ENCODE measurements around the gene SMAD3. TPM values are rescaled to one million over a fixed set of nuclear protein-coding genes. Genes with fewer than 3 reads are reported as not detected.

Gene SMAD3
- total RNA-seq, 2 experiments from 2014 or later, result 74.1 to 75.9 TPM

DNA sequence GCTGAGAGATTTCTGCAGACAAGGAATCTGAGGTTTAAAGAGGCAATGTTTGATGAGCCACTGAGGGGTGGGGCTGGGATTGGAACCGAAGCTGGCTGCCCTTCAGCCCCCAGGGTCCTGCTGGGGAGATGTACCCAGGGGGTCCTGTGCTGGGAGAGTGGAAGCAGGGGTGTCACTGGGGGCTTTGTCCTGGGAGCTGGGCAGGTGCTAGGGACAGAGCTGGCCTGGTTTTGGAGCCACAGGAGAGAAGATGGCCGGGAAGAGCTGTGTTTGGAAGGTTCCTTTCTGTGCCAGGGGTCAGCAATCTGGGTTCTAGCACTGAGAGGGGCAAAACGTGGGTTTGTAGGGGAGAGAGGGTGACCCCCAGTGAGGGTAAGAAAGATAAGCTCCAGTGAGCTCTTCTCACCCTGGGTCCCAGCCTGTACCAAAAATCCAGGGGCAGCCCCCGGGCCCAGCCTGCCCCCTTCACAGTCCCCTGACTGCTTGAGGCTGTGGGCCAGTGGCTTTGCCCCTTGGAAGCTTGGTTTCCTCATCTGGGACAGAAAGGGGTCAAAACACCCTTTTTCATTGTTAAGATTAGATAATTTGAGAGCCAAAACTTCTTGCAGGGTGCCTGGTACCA is 69.6 kb downstream of the SMAD3 start:
- peaks cover 61% of the 10 kb centered on the region for H3K4me1 Mint-ChIP-seq
- ATAC-seq (ENCODE audit: low read depth) (peak; percentile 19), DNase-seq (no peak)
- no peaks in the 10 kb centered on the region for H3K9me3 Mint-ChIP-seq
- peaks cover 5% of the 10 kb centered on the region for H3K36me3 Mint-ChIP-seq
- POLR2A ChIA-PET, result interaction anchor here (0.5 to 2.1 kb wide), 21 partner anchors 11 to 223 kb away, joined by 3 to 20 read pairs (median 4); partner anchors contain the start of genes AAGAB, IQCH and SMAD3
- peak overlapping the region; percentile 98 for H3K27ac Mint-ChIP-seq
- H3K4me3 Mint-ChIP-seq, result peak overlapping the region; percentile 86
- peaks cover 2% of the 10 kb centered on the region for H3K27me3 Mint-ChIP-seq

DNA sequence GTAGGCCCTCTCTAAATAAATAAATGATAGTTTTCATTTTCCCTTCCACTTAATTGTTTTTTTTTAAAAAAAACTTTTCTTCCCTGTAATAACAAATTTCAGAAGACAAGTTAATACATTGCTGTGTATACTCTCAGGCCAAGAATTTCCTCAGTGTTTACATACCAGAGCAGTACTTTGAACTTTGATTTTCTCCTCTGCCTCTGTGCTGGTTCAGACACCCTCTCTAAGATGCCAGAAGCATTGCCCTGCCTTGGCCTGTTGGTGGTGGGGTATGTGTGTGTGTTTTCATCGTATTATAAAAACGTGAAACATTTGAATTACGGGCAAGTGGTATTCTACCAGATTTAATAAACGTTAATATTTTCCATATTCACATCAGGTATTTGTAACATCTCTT is 70.1 kb downstream of the SMAD3 start:
- Mint-ChIP-seq H3K4me1 (peaks cover 66% of the 10 kb centered on the region), H3K27ac (peak overlapping the region; percentile 98), H3K27me3 (peaks cover 2% of the 10 kb centered on the region), H3K4me3 (peak overlapping the region; percentile 44), H3K36me3 (peaks cover 5% of the 10 kb centered on the region), H3K9me3 (no peaks in the 10 kb centered on the region)
- DNase-seq (no peak), ATAC-seq (ENCODE audit: low read depth) (no peak)
- POLR2A ChIA-PET, result interaction anchor here (0.5 to 2.1 kb wide), 14 partner anchors 11 to 70 kb away, joined by 3 to 20 read pairs (median 4); partner anchors contain the start of gene SMAD3

DNA sequence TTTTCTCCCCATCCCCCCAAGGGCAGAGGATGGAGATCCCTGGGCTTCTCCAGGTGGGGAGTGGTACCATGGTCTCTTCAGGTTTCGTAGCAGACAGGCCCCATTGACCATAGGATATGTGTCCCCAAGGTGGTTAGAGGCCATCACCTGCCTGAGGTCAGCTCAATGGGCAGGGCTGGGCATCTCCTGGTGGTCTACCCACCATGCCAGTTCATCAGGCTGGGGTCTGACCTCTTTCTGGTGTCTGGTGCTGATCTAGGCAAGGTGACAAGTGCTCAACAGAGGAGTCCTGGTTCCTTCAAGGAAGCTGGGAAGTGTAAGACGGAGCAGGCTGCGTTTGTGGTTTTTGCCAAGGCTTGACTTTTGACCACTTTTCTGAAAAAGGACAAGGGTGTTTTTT is 71.4 kb downstream of the SMAD3 start:
- Mint-ChIP-seq H3K4me1 (peaks cover 60% of the 10 kb centered on the region), H3K9me3 (no peaks in the 10 kb centered on the region), H3K27me3 (peaks cover 2% of the 10 kb centered on the region), H3K27ac (peak overlapping the region; percentile 70), H3K4me3 (peak overlapping the region; percentile 35), H3K36me3 (peaks cover 7% of the 10 kb centered on the region)
- no peak for ATAC-seq (ENCODE audit: low read depth)
- no peak for DNase-seq
- POLR2A ChIA-PET, result interaction anchor here (0.8 to 2.5 kb wide), 4 partner anchors 9 to 42 kb away, joined by 3 to 8 read pairs (median 4); no protein-coding TSS in a partner anchor

DNA sequence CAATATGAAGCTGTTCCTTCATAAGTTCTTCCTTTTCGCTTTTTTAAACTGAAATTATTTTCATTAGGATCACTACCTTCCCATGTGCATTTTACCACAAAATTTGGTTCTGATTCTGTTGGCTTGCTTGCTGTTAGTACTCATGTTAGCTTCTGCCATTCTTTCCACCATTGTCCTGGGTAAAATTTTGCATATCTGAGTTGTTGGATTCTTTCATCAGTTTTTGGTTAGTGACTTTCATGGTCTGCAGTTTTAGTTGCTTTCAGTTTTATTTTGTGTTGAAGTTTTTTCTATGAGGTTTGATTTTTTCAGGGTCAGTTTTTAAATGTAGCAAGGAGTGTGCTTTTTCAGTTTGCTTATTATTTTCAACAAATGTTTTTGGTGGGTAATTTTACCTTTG is 71.9 kb downstream of the SMAD3 start:
- POLR2A ChIA-PET, result interaction anchor here (0.8 to 2.5 kb wide), 4 partner anchors 9 to 41 kb away, joined by 3 to 8 read pairs (median 4); no protein-coding TSS in a partner anchor

DNA sequence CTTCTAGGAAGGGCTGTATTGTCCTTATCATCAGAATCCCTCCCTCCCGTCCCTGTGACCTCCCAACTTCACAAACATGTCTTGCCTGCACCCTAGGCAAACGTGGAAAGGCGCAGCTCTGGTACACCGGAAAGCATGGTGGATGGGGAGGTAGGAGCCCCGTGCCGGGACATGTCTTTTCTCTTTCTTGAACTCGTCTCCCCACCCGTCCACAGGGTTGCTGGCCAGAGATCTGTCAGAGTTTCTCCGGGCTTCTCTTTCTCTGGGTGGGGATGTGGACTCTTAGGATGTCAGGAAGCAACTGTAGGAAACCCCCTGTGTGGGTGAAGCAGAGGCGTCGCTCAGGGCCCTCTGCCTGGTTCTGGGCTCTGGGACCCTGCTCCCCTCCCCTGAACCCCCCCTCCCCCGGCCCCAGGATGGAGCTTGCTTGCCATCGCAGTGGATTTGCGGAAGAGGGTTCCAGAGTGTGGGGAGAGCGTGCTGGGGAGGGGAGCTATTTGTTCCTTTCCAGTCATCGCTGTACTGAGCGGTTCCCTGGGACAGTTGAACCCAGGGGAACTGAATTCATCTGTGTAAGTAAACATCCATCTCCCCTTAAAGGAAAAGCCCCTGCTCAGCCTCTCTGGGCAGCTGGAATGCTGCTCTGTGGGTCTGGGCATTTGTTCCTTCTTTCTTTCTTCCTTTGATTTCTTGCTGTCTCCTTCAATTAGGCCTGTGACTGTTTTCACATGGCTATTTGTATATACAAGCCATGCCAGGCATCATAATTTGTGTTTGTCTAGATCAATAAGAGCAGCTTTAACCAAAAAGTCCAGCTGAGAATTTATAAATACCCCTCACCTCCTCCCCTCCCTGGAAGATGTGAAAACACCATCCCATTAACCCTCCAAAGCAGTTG is 72.8 kb downstream of the SMAD3 start:
- Mint-ChIP-seq H3K9me3 (no peaks in the 10 kb centered on the region), H3K4me3 (no peak overlapping the region), H3K36me3 (peaks cover 8% of the 10 kb centered on the region), H3K27ac (peak overlapping the region; percentile 67), H3K27me3 (peaks cover 2% of the 10 kb centered on the region), H3K4me1 (peaks cover 51% of the 10 kb centered on the region)
- POLR2A ChIA-PET, result interaction anchor here (0.6 to 2.5 kb wide), 3 partner anchors 9 to 226 kb away, joined by 3 to 8 read pairs (median 5); no protein-coding TSS in a partner anchor
- DNase-seq (no peak), ATAC-seq (ENCODE audit: low read depth) (no peak)

More for the DNA sequence above, 71.9 kb downstream of the SMAD3 start:
- H3K4me3 Mint-ChIP-seq, result peak overlapping the region; percentile 63
- peaks cover 2% of the 10 kb centered on the region for H3K27me3 Mint-ChIP-seq
- DNase-seq, result no peak
- peaks cover 57% of the 10 kb centered on the region for H3K4me1 Mint-ChIP-seq
- peak overlapping the region; percentile 70 for H3K27ac Mint-ChIP-seq
- H3K9me3 Mint-ChIP-seq, result no peaks in the 10 kb centered on the region
- H3K36me3 Mint-ChIP-seq, result peaks cover 10% of the 10 kb centered on the region
- ATAC-seq (ENCODE audit: low read depth), result no peak

DNA sequence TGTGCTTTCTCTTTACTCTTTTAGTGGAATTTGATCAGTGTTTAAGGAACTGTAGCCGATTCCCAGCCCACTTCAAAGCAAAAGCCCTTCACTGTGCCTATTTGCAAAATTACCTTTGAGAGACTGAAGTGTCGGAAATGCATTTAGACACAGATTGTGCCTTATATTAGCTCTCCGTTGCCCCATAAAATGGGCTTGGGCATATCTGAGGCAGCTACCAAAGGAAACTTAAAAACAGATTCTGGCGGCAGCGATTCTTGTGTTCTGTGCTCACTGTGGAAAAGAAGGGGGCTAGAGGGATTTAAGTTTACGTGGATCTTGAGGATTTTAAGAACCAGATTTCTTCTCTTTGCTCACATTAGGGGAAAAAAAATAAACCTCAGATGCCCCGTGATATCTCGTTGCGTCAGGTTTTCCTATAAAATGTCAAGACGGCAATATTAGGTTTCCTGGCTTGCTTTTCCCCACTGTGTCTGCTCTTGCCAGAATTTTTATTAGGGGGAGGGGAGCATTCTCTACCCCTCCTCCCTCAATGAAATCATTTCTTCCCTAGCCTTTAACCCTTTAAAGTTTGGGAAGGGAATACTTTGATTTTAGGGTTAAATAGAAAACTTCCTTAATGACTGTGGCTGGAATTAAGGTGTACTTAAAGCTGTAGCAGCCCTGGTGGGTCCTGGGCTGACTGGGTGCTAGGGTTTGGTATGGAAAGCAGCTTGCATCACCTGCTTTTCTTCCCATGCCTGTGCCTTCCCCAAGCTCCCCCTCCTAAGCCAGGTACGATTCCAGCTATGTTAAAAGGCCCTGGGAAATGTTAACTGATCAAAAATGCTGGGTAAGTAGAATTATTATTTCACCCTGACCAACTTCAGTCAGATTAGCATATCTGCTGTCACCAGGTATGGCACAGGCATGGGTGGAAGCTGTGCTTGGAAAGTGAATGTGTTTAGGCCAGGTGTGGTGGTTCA is 73.8 kb downstream of the SMAD3 start:
- no peak for DNase-seq
- Mint-ChIP-seq H3K4me3 (no peak overlapping the region), H3K4me1 (peaks cover 42% of the 10 kb centered on the region), H3K9me3 (no peaks in the 10 kb centered on the region), H3K27ac (no peak overlapping the region), H3K27me3 (peaks cover 2% of the 10 kb centered on the region), H3K36me3 (peaks cover 8% of the 10 kb centered on the region)
- no peak for ATAC-seq (ENCODE audit: low read depth)
- POLR2A ChIA-PET, result interaction anchor here (0.6 kb wide), 1 partner anchor 227 kb away, joined by 3 read pairs; no protein-coding TSS in a partner anchor

DNA sequence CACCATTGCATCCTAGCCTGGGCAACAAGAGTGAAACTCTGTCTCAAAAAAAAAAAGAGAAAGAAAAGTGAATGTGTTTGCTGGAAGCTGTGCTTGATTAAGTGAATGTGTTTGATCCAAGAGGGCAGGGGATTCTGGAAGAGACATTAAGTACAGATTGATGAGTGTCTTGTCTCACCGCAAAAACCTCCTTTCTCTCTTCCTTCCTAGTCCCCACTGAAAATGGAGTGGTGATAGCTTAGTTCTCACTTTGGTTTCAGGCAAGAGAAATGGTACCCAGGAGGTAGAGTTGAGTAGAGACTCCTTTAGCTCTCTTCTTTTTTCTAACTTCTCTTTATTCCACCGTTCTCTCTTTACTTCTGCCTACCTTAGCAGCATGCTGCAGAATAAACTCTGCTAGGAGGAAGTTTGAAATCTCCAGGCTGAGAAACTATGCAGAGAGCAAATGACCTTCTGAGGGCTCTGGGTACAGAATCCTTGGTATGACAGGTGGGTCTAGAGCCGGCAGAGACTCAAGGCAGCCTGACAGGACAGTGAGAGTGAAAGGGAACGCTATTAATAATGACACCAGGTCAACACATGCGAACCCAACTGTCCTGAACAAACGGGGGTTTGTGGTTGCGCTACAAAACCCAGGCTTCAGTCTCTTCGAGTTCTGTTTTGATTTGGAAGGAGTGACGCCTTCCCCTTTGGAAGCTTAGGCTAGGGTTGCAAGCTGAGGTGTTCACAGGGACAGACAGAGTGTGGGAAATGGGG is 74.9 kb downstream of the SMAD3 start:
- no peak for DNase-seq
- Mint-ChIP-seq H3K4me3 (no peak overlapping the region), H3K27me3 (peaks cover 2% of the 10 kb centered on the region), H3K9me3 (no peaks in the 10 kb centered on the region), H3K36me3 (peaks cover 8% of the 10 kb centered on the region), H3K4me1 (peaks cover 41% of the 10 kb centered on the region), H3K27ac (no peak overlapping the region)
- no peak for ATAC-seq (ENCODE audit: low read depth)
- POLR2A ChIA-PET, result no interaction called here

DNA sequence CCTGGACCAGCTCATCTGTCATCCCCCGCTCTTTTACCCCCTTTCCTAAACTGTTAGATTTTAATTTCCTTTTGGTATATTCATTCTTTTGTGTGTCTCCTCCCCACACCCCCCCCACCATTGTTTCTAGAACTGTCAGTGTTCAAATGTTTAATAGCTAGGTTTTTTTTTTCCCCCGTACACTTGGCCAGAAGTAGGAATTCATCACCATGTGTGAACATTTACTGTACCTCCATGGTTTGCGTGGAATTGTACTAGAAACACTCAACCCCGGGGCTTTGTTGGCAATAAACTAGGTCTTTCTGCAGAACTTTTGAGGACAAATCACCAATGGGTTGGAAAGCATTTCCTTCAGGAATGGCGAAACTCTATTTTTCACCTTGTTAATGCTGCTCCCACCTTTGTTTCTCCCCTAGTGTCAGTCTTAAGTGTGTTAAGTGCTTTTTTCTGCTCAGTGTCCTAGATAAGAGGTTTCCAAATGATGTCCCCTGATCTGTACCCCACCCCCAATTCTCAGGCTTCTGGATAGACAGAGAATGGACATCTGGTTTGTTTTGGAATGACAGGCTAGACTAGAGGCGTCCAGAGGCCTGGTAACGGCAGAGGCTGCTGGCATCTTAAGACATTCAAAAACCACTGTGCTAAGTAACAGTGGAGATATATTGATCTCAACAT is 76.8 kb downstream of the SMAD3 start:
- no peak for DNase-seq
- H3K4me3 Mint-ChIP-seq, result no peak overlapping the region
- H3K4me1 Mint-ChIP-seq, result peaks cover 44% of the 10 kb centered on the region
- no peak overlapping the region for H3K27ac Mint-ChIP-seq
- peaks cover 8% of the 10 kb centered on the region for H3K36me3 Mint-ChIP-seq
- ATAC-seq (ENCODE audit: low read depth), result no peak
- POLR2A ChIA-PET, result interaction anchor here (0.6 kb wide), 1 partner anchor 17 kb away, joined by 3 read pairs; no protein-coding TSS in a partner anchor
- peaks cover 2% of the 10 kb centered on the region for H3K27me3 Mint-ChIP-seq
- no peaks in the 10 kb centered on the region for H3K9me3 Mint-ChIP-seq

DNA sequence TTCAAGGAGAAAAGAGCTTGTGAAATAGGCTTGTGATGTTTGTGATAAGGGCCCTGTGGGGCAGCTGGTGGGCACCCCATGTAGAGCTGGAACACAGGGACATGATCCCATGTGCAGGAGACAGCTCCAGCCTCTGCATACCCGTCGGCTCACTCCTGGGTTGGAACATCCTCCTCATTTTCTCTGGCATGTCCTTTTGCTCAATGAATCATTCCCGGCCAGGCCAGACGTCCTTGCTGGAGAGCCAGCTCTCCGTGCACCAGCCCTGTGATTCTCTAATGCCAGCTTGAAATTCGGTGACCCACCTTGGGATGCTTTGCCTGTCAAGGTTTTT is 77.3 kb downstream of the SMAD3 start:
- ATAC-seq (ENCODE audit: low read depth), result no peak
- Mint-ChIP-seq H3K27me3 (peaks cover 2% of the 10 kb centered on the region), H3K4me1 (peaks cover 45% of the 10 kb centered on the region), H3K36me3 (peaks cover 8% of the 10 kb centered on the region), H3K9me3 (no peaks in the 10 kb centered on the region), H3K27ac (no peak overlapping the region), H3K4me3 (no peak overlapping the region)
- no peak for DNase-seq
- POLR2A ChIA-PET, result no interaction called here

DNA sequence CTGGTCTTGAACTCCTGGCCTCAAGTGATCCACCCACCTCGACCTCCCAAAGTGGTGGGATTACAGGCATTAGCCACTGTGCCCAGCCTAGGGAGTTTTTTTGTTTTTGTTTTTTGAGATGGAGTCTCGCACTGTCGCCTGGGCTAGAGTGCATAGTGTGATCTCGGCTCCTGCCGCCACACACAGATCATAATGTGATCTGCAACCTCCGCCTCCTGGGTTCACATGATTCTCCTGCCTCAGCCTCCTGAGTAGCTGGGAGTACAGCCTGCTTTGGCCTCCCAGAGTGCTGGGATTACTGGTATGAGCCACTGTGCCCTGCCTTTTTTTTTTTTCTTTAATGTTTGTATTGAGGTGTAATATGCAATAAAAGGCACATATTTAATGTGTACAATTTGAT is 78.2 kb downstream of the SMAD3 start:
- no peak for DNase-seq
- Mint-ChIP-seq H3K27me3 (peaks cover 2% of the 10 kb centered on the region), H3K4me3 (no peak overlapping the region), H3K27ac (no peak overlapping the region), H3K9me3 (no peaks in the 10 kb centered on the region), H3K36me3 (peaks cover 5% of the 10 kb centered on the region), H3K4me1 (peaks cover 49% of the 10 kb centered on the region)
- no peak for ATAC-seq (ENCODE audit: low read depth)
- POLR2A ChIA-PET, result no interaction called here

DNA sequence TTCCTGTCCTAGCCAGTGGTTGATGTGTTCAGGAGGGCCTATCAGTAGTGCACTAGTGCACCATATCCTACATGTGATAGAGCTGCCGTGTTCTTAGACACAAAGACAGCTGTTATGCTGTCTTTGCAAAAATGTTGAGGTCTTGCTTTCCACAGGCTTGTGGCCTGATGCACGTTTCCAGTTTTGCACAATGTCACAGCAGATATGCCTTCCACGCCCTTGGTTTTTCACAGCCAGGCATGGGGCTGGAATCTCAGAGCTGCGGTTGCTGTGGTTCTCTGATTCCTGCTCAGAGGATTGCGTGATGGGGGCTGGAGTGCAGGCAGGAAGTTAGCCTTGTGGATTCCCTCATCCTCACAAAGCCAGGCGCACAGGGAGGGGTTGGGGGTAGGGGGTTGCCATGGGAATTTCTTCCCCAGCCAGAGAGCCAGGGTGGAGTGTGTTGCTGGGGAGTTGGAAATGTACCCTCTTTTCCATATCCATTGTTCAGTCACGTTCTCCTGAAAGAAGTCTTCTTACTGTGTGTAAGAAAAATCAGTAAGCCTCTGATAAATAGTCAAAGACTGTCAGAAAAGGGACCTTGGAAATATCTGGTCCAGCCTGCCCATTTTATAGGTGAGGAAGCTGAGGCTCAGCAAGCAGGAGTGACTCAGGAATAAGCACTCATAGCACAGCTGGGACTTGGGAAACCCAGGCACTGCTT is 79.4 kb downstream of the SMAD3 start:
- POLR2A ChIA-PET, result no interaction called here
- ATAC-seq (ENCODE audit: low read depth) (no peak), DNase-seq (no peak)
- Mint-ChIP-seq H3K4me1 (peaks cover 54% of the 10 kb centered on the region), H3K4me3 (no peak overlapping the region), H3K9me3 (no peaks in the 10 kb centered on the region), H3K27me3 (peaks cover 2% of the 10 kb centered on the region), H3K27ac (no peak overlapping the region), H3K36me3 (peaks cover 5% of the 10 kb centered on the region)
